K562 (cell line): ENCODE measurements around the gene RASL11A. TPM values are rescaled to one million over a fixed set of nuclear protein-coding genes. Genes with fewer than 3 reads are reported as not detected.
A peak's percentile ranks its signal among the peaks of the same experiment; 100 is the strongest.

Experiments used
- ATF3 ChIP-seq, 2 experiments: fragments of 450-650 bp in 1 of 2; sonication (generic) in 1 of 2; formaldehyde crosslinking in 1 of 2; IDR thresholded peaks in 1 of 2; conservative IDR thresholded peaks in 1 of 2; 2 replicates each; pipeline versions ENCODE4 v1.6.1 to v1.8.1; 2016 to 2023; ENCODE audit warnings: mild to moderate bottlenecking in 2 of 2, moderate library complexity in 2 of 2, inconsistent platforms in 1 of 2, missing genetic modification reagents in 1 of 2
- CAMTA2 ChIP-seq: fragments of 250-450 bp; sonication (Bioruptor Pico); conservative IDR thresholded peaks from 2 replicates; pipeline ENCODE4 v1.5.1; 2022
- CTCFL ChIP-seq: IDR thresholded peaks from 2 replicates; pipeline ENCODE4 v1.6.1; 2011; ENCODE audit warnings: borderline replicate concordance, low read depth, mild to moderate bottlenecking, moderate library complexity, low read length; ENCODE audit not compliant: insufficient read depth, poor library complexity, severe bottlenecking
- DIDO1 ChIP-seq: fragments of 450-650 bp; IDR thresholded peaks from 2 replicates; pipeline ENCODE4 v1.6.1; 2016; ENCODE audit warnings: low read depth, missing biosample characterization, missing genetic modification characterization
- ELF1 ChIP-seq: fragments of 200-800 bp; sonication (Bioruptor generic); IDR thresholded peaks from 2 replicates; pipeline ENCODE4 v1.6.1; 2016; ENCODE audit warnings: missing genetic modification characterization, missing compliant biosample characterization
- ETV5 ChIP-seq: sonication (generic); formaldehyde crosslinking; IDR thresholded peaks from 2 replicates; pipeline ENCODE4 v1.4.0; 2020; ENCODE audit warnings: low read depth, mild to moderate bottlenecking, missing genetic modification reagents
- FOXK2 ChIP-seq, 2 experiments: fragments of 450-650 bp; IDR thresholded peaks in 1 of 2; conservative IDR thresholded peaks in 1 of 2; 2 replicates each; pipeline ENCODE4 v1.6.1; 2016; ENCODE audit warnings: low read depth in 2 of 2, mild to moderate bottlenecking in 1 of 2
- GABPB1 ChIP-seq: sonication (generic); formaldehyde crosslinking; IDR thresholded peaks from 2 replicates; pipeline ENCODE4 v1.8.0; 2022; ENCODE audit warnings: mild to moderate bottlenecking, missing genetic modification reagents
- HMG20A ChIP-seq: fragments of 450-650 bp; formaldehyde crosslinking; conservative IDR thresholded peaks from 2 replicates; pipeline ENCODE4 v1.4.0; 2020; ENCODE audit warnings: mild to moderate bottlenecking, mixed read lengths
- KHSRP ChIP-seq: fragments of 450-650 bp; IDR thresholded peaks from 2 replicates; pipeline ENCODE4 v1.6.1; 2017
- PHF20 ChIP-seq: fragments of 450-650 bp; IDR thresholded peaks from 2 replicates; pipeline ENCODE4 v1.6.1; 2018; ENCODE audit not compliant: partially characterized antibody
- POLR2H ChIP-seq: IDR thresholded peaks from 2 replicates; pipeline ENCODE4 v1.6.1; 2016; ENCODE audit warnings: missing genetic modification characterization, low read depth, mild to moderate bottlenecking, control low read depth, missing compliant biosample characterization, moderate library complexity
- SIN3A ChIP-seq, 2 experiments: fragments of 150-350 bp in 1 of 2; IDR thresholded peaks; 2 replicates each; pipeline ENCODE4 v1.6.1; 2011 to 2016; ENCODE audit warnings: borderline replicate concordance in 2 of 2, low read depth in 2 of 2, low read length in 2 of 2, mild to moderate bottlenecking in 2 of 2, moderate library complexity in 2 of 2; ENCODE audit not compliant: control insufficient read depth in 1 of 2
- SPI1 ChIP-seq: IDR thresholded peaks from 2 replicates; pipeline ENCODE4 v1.6.1; 2011; ENCODE audit warnings: low read depth, low read length, control low read depth, borderline replicate concordance
- TAL1 ChIP-seq: fragments of 450-650 bp; IDR thresholded peaks from 2 replicates; pipeline ENCODE4 v1.6.1; 2016; ENCODE audit warnings: mild to moderate bottlenecking
- TFAP4 ChIP-seq: sonication (generic); formaldehyde crosslinking; IDR thresholded peaks from 2 replicates; pipeline ENCODE4 v1.8.0; 2022; ENCODE audit warnings: missing genetic modification reagents, mild to moderate bottlenecking, moderate library complexity, borderline replicate concordance
- XRCC4 ChIP-seq: IDR thresholded peaks from one replicate; pipeline ENCODE4 v1.6.1; 2011; ENCODE audit not compliant: insufficient read depth, insufficient read length; ENCODE audit errors: extremely low read depth
- ZFP1 ChIP-seq: fragments of 450-650 bp; formaldehyde crosslinking; IDR thresholded peaks from 2 replicates; pipeline ENCODE4 v1.4.0; 2020; ENCODE audit warnings: mild to moderate bottlenecking, mixed read lengths
- ZKSCAN1 ChIP-seq: fragments of 150-350 bp; IDR thresholded peaks from 2 replicates; pipeline ENCODE4 v1.6.1; 2016; ENCODE audit warnings: low read depth, low read length
- ZNF280B ChIP-seq: fragments of 250-450 bp; sonication (Bioruptor Pico); IDR thresholded peaks from 2 replicates; pipeline ENCODE4 v1.5.1; 2021; ENCODE audit warnings: mild to moderate bottlenecking
- ZNF75A ChIP-seq: fragments of 450-650 bp; formaldehyde crosslinking; IDR thresholded peaks from 2 replicates; pipeline ENCODE4 v1.4.0; 2020; ENCODE audit warnings: mild to moderate bottlenecking
- ZNF764 ChIP-seq: fragments of 250-450 bp; sonication (Bioruptor Pico); IDR thresholded peaks from 2 replicates; pipeline ENCODE4 v1.4.0; 2020; ENCODE audit warnings: low read depth, mild to moderate bottlenecking, moderate library complexity
- polyA plus RNA-seq, 8 experiments: library from polyadenylated mRNA; depleted of rRNA in 4 of 8; stranded (reverse) in 5 of 8; unstranded in 3 of 8; fragments of >200 nt; fragmentation: Nextera tagmentation in 2 of 8; fragmentation: Illumina TruSeq in 1 of 8; extraction: Ambion mirVana in 2 of 8; extraction: Trizol in 1 of 8; gene quantifications; 2 replicates each; pipeline versions ENCODE4 v1.2.1 to v1.2.3, GENCODE V29; 2011 to 2014; ENCODE audit warnings: inconsistent platforms in 1 of 8, missing spikeins in 1 of 8
- total RNA-seq, 7 experiments: library from RNA; depleted of rRNA in 6 of 7; stranded (reverse); fragments of >200 nt in 6 of 7; fragmentation: Illumina TruSeq in 2 of 7; extraction: Trizol in 2 of 7; gene quantifications; 2 replicates each; pipeline versions ENCODE4 v1.2.1 to v1.2.3, GENCODE V29; 2011 to 2021; ENCODE audit warnings: low replicate concordance in 1 of 7

RASL11A gene
- total and polyA plus RNA-seq, 9 of the 15 experiments (the other 6 are each of a cell fraction or from before 2014, with no cell fraction given) = 0.11 to 2.2 (median 1.5) TPM; not detected in 1

- peak; percentile 78 for TF ChIP-seq ATF3 (IDR thresholded peaks at IDR 0.05)
- 0 out of 2 replicates have a peak, but pooled peaks have one; percentile 29 for TF ChIP-seq ATF3 (CRISPR knock-in tag; conservative IDR thresholded peaks at IDR 0.05)
- TF ChIP-seq FOXK2 (conservative IDR thresholded peaks at IDR 0.05 in 1 of 2, IDR thresholded peaks at IDR 0.05 in 1 of 2; ENCODE audit: low read depth in 2 of 2) = peak; percentile 64 to 79
- no peak for TF ChIP-seq CTCFL
- TF ChIP-seq KHSRP = 0 out of 2 replicates have a peak, but pooled peaks have one; percentile 38
- TF ChIP-seq XRCC4 = no peak
- peak; percentile 36 for TF ChIP-seq TAL1
- TF ChIP-seq ZNF75A (CRISPR knock-in tag) = no peak
- 0 out of 2 replicates have a peak, but pooled peaks have one; percentile 30 for TF ChIP-seq ZKSCAN1
- TF ChIP-seq CAMTA2 (CRISPR knock-in tag) = no peak
- TF ChIP-seq ZFP1 (CRISPR knock-in tag) = no peak
- peak; percentile 73 for TF ChIP-seq ELF1 (tag)
- no peak for TF ChIP-seq DIDO1 (tag)
- TF ChIP-seq HMG20A (CRISPR knock-in tag) = no peak
- no peak for TF ChIP-seq ZNF764
- peak; percentile 78 for TF ChIP-seq ETV5
- TF ChIP-seq GABPB1 = peak; percentile 92
- peak; percentile 75 for TF ChIP-seq TFAP4 (CRISPR knock-in tag)
- peak; percentile 71 for TF ChIP-seq PHF20
- TF ChIP-seq ZNF280B (CRISPR knock-in tag) = no peak
- TF ChIP-seq SPI1 = no peak
- TF ChIP-seq POLR2H (tag) = peak; percentile 83
- TF ChIP-seq SIN3A (IDR thresholded peaks at IDR 0.05; ENCODE audit: borderline replicate concordance in 2 of 2, control insufficient read depth in 1 of 2, low read depth in 2 of 2, low read length in 2 of 2) = peak in 1 of 2 experiments; percentile 11; a peak in 1 of 4 replicates
Observed at GRCh38 chr13:27251166-27252091, 19.2 kb upstream of the RASL11A start, which contains the start of gene RPL21 (continued).
